MM.1S (cell line): ENCODE data around the gene COMT.

Experiments used
- DNase-seq: peaks from one replicate; pipeline ENCODE4 v3.0.0-alpha.2; 2015
- H2AFZ ChIP-seq: fragments of 300-600 bp; sonication (generic); 2 replicates; pipeline ENCODE4 v1.6.0; 2016; ENCODE audit warnings: antibody characterized with exemption, low read length
- H3F3A ChIP-seq: fragments of 300-600 bp; sonication (generic); 2 replicates; pipeline ENCODE4 v1.6.1; 2016; ENCODE audit warnings: mild to moderate bottlenecking, antibody characterized with exemption, low read length, moderate library complexity, mixed read lengths; ENCODE audit not compliant: insufficient read depth
- H3K27ac ChIP-seq: fragments of 300-600 bp; sonication (generic); 2 replicates; pipeline ENCODE4 v1.5.1; 2016; ENCODE audit warnings: mild to moderate bottlenecking, low read length
- H3K27me3 ChIP-seq: fragments of 300-600 bp; sonication (generic); replicated peaks from 2 replicates; pipeline ENCODE4 v1.6.0; 2016; ENCODE audit warnings: low read length; ENCODE audit not compliant: insufficient read depth
- H3K36me3 ChIP-seq: fragments of 300-600 bp; sonication (generic); replicated peaks from 2 replicates; pipeline ENCODE4 v1.6.1; 2016; ENCODE audit warnings: mild to moderate bottlenecking, low read length, mixed read lengths; ENCODE audit not compliant: insufficient read depth
- H3K4me1 ChIP-seq: fragments of 300-600 bp; sonication (generic); 2 replicates; pipeline ENCODE4 v1.6.1; 2016; ENCODE audit warnings: low read length, mixed read lengths
- H3K4me2 ChIP-seq: fragments of 300-600 bp; sonication (generic); 2 replicates; pipeline ENCODE4 v1.6.0; 2016; ENCODE audit warnings: low read depth, low read length
- H3K4me3 ChIP-seq: fragments of 300-600 bp; sonication (generic); 2 replicates; pipeline ENCODE4 v1.5.1; 2016; ENCODE audit warnings: low read length, mixed read lengths
- H3K79me2 ChIP-seq: fragments of 300-600 bp; sonication (generic); 2 replicates; pipeline ENCODE4 v1.6.1; 2016; ENCODE audit warnings: mixed run types, low read length, mixed read lengths
- H3K9ac ChIP-seq: fragments of 300-600 bp; sonication (generic); 2 replicates; pipeline ENCODE4 v1.6.1; 2016; ENCODE audit warnings: low read length, mixed read lengths
- H3K9me2 ChIP-seq: fragments of 300-600 bp; sonication (generic); replicated peaks from 2 replicates; pipeline ENCODE4 v1.6.1; 2016; ENCODE audit warnings: mild to moderate bottlenecking, low read length, mixed read lengths; ENCODE audit not compliant: insufficient read depth
- H3K9me3 ChIP-seq: fragments of 300-600 bp; sonication (generic); replicated peaks from 2 replicates; pipeline ENCODE4 v1.6.1; 2016; ENCODE audit warnings: mild to moderate bottlenecking, low read length, mixed read lengths; ENCODE audit not compliant: insufficient read depth
- H4K20me1 ChIP-seq: fragments of 300-600 bp; sonication (generic); 2 replicates; pipeline ENCODE4 v1.6.1; 2016; ENCODE audit warnings: mild to moderate bottlenecking, low read length, moderate library complexity, mixed read lengths; ENCODE audit not compliant: insufficient read depth
- EZH2 ChIP-seq: fragments of 300-600 bp; sonication (generic); optimal IDR thresholded peaks from 2 replicates; pipeline ENCODE3; 2017; ENCODE audit warnings: low read depth, mild to moderate bottlenecking, antibody characterized with exemption, low read length, mixed read lengths
- EZH2phosphoT487 ChIP-seq: fragments of 300-600 bp; sonication (generic); IDR thresholded peaks from 2 replicates; pipeline ENCODE4 v1.6.1; 2018; ENCODE audit warnings: antibody characterized with exemption, low read length
- TF ChIP-seq, protein P1 (sequence below): fragments of 300-600 bp; sonication (generic); IDR thresholded peaks from 2 replicates; pipeline ENCODE4 v1.5.1; 2016; ENCODE audit warnings: antibody characterized with exemption, low read length, mixed read lengths

COMT gene

DNA sequence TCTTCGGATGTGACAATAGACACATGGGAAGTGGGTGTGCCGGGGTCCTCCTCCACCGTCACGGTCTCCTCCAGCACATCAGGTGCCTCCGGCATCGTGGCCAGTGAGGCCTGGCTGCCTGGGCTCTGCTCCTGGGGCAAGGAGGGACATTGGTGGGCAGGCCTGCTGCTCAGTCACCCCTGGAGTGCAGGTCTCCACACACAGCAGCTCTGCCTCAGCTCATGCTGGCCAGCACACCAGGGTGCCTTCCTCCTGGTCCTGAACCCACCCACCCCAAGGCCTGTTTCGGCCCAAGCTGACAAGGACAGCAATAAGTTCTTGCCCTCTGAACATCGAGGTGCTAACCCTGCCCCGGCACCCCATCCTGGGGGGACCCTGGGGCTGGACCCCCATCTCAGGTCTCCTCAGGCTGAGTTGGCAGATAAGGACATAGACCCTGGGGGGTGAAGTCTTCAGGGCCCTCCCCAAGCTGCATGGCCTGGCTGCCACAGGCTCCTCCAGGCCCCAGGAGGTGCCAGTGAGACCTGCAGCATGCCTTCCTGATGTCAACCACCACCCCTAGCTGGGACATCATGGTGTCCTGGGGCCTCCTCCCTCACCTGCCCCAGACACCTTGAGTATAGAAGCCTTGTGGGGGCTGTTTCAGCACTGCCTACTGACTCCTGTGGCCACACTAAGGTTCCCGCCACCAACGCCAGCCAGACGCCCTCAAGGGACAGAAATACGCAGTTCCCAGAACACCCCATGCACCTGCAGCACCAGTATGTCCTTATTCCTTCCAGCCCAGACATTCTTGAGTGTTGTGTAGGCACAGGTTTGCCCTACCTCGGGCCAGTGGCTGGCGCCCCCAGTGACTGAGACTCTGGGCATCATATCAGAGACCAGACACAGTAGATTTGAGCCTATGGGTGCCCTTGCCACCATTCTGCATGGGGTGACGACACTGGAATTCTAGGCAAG, 40.7 kb downstream of the COMT start:
- H3K36me3 ChIP-seq = no peaks in the 10 kb centered on the region
- TF ChIP-seq, protein P1, sequence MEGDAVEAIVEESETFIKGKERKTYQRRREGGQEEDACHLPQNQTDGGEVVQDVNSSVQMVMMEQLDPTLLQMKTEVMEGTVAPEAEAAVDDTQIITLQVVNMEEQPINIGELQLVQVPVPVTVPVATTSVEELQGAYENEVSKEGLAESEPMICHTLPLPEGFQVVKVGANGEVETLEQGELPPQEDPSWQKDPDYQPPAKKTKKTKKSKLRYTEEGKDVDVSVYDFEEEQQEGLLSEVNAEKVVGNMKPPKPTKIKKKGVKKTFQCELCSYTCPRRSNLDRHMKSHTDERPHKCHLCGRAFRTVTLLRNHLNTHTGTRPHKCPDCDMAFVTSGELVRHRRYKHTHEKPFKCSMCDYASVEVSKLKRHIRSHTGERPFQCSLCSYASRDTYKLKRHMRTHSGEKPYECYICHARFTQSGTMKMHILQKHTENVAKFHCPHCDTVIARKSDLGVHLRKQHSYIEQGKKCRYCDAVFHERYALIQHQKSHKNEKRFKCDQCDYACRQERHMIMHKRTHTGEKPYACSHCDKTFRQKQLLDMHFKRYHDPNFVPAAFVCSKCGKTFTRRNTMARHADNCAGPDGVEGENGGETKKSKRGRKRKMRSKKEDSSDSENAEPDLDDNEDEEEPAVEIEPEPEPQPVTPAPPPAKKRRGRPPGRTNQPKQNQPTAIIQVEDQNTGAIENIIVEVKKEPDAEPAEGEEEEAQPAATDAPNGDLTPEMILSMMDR = no peak
- TF ChIP-seq EZH2 (no peak), EZH2phosphoT487 (no peak)
- no peaks in the 10 kb centered on the region for H3K79me2 ChIP-seq
- H3K4me3 ChIP-seq = no peak overlapping the region
- H3F3A ChIP-seq = no peaks in the 10 kb centered on the region
- no peaks in the 10 kb centered on the region for H3K9me2 ChIP-seq
- H4K20me1 ChIP-seq = no peaks in the 10 kb centered on the region
- DNase-seq = no peak
- peaks cover 40% of the 10 kb centered on the region for H3K27me3 ChIP-seq
- no peak overlapping the region for H2AFZ ChIP-seq
- H3K9me3 ChIP-seq = no peaks in the 10 kb centered on the region
- H3K4me2 ChIP-seq = no peak overlapping the region
- H3K9ac ChIP-seq = no peak overlapping the region
- no peak overlapping the region for H3K27ac ChIP-seq
- H3K4me1 ChIP-seq = peaks cover 16% of the 10 kb centered on the region

DNA sequence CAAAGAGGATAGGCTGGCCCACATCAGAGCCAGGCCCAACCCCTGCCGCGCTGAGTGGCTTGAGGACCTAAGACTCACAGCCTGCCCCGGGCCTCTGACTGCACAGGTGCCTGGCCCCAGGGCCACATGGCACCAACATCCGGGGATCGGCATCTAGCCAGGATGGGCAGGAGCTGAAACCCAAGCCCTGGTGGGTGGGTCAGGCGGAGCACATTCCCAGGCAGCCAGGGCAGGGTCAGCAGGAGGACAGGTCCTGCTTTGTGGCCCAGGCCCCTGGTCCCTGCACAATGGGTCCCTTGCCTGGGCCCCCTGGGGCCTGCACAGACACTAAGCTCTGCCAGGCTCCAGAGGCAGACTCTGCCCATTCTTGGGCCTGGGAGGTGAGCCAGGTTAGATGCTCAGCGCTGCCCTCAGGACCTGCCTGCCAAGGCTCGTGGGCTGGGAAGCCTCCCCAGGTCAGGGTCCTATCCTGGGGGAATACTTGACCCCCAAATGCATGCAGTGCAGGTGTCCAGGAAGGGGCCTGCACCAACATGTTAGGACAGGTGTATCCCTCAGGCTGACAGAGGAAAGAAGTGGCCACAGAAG, 41.5 kb downstream of the COMT start:
- no peaks in the 10 kb centered on the region for H3K79me2 ChIP-seq
- H3K27me3 ChIP-seq = peaks cover 31% of the 10 kb centered on the region
- no peaks in the 10 kb centered on the region for H3K9me2 ChIP-seq
- DNase-seq = no peak
- no peak overlapping the region for H3K4me2 ChIP-seq
- no peaks in the 10 kb centered on the region for H3K36me3 ChIP-seq
- no peaks in the 10 kb centered on the region for H3F3A ChIP-seq
- H3K4me3 ChIP-seq = no peak overlapping the region
- no peak overlapping the region for H2AFZ ChIP-seq
- H3K9me3 ChIP-seq = no peaks in the 10 kb centered on the region
- H4K20me1 ChIP-seq = no peaks in the 10 kb centered on the region
- no peak overlapping the region for H3K27ac ChIP-seq
- H3K4me1 ChIP-seq = peaks cover 16% of the 10 kb centered on the region
- TF ChIP-seq, protein P1 = no peak
- TF ChIP-seq EZH2 = no peak
- no peak for TF ChIP-seq EZH2phosphoT487
- H3K9ac ChIP-seq = no peak overlapping the region

GRCh38 chr22:19983741-19984140, 42.2 kb downstream of the COMT start:
- DNase-seq = no peak
- H3K4me1 ChIP-seq = peaks cover 16% of the 10 kb centered on the region
- no peaks in the 10 kb centered on the region for H4K20me1 ChIP-seq
- H3K4me3 ChIP-seq = no peak overlapping the region
- H3K4me2 ChIP-seq = no peak overlapping the region
- TF ChIP-seq EZH2 = no peak
- no peak for TF ChIP-seq EZH2phosphoT487
- TF ChIP-seq, protein P1 = no peak
- H3K27me3 ChIP-seq = peaks cover 25% of the 10 kb centered on the region
- no peaks in the 10 kb centered on the region for H3F3A ChIP-seq
- no peaks in the 10 kb centered on the region for H3K9me3 ChIP-seq
- H3K79me2 ChIP-seq = no peaks in the 10 kb centered on the region
- H3K27ac ChIP-seq = no peak overlapping the region
- no peaks in the 10 kb centered on the region for H3K9me2 ChIP-seq
- H3K9ac ChIP-seq = no peak overlapping the region
- H3K36me3 ChIP-seq = no peaks in the 10 kb centered on the region
- H2AFZ ChIP-seq = no peak overlapping the region
